ENCODE results near the gene PTPRN2.

PTPRN2 gene

GRCh38 chr7:158539711-158540146 is 47.9 kb downstream of the PTPRN2 start:
- no peaks in the 10 kb centered on the region for H3K4me1 Mint-ChIP-seq
- no peak overlapping the region for H3K4me3 Mint-ChIP-seq
- peaks cover 12% of the 10 kb centered on the region for H3K27me3 Mint-ChIP-seq (ENCODE audit: low read depth, poor library complexity)
- DNase-seq, result no peak
- peaks cover 7% of the 10 kb centered on the region for H3K9me3 Mint-ChIP-seq
- TF ChIP-seq CTCF (IDR thresholded peaks at IDR 0.05), result no peak
- H3K36me3 Mint-ChIP-seq (ENCODE audit: low read depth), result no peaks in the 10 kb centered on the region
- no peak overlapping the region for H3K27ac Mint-ChIP-seq

- H3K36me3 Mint-ChIP-seq (ENCODE audit: low read depth), result no peaks in the 10 kb centered on the region
- no peak overlapping the region for H3K27ac Mint-ChIP-seq
- no peak for DNase-seq
- H3K27me3 Mint-ChIP-seq (ENCODE audit: low read depth, poor library complexity), result peaks cover 13% of the 10 kb centered on the region
- H3K4me1 Mint-ChIP-seq, result no peaks in the 10 kb centered on the region
- H3K9me3 Mint-ChIP-seq, result peaks cover 13% of the 10 kb centered on the region
- no peak overlapping the region for H3K4me3 Mint-ChIP-seq
- TF ChIP-seq CTCF (IDR thresholded peaks at IDR 0.05), result no peak
Observed at GRCh38 chr7:158538156-158538946, 49.3 kb downstream of the PTPRN2 start.

GRCh38 chr7:158537516-158537882 is 50.1 kb downstream of the PTPRN2 start:
- H3K36me3 Mint-ChIP-seq (ENCODE audit: low read depth), result no peaks in the 10 kb centered on the region
- no peaks in the 10 kb centered on the region for H3K4me1 Mint-ChIP-seq
- no peak overlapping the region for H3K4me3 Mint-ChIP-seq
- DNase-seq, result no peak
- H3K9me3 Mint-ChIP-seq, result peaks cover 20% of the 10 kb centered on the region
- no peak overlapping the region for H3K27ac Mint-ChIP-seq
- no peak for TF ChIP-seq CTCF (IDR thresholded peaks at IDR 0.05)
- H3K27me3 Mint-ChIP-seq (ENCODE audit: low read depth, poor library complexity), result peaks cover 13% of the 10 kb centered on the region

GRCh38 chr7:158536871-158537515 is 50.6 kb downstream of the PTPRN2 start:
- peaks cover 20% of the 10 kb centered on the region for H3K9me3 Mint-ChIP-seq
- H3K27ac Mint-ChIP-seq, result no peak overlapping the region
- H3K36me3 Mint-ChIP-seq (ENCODE audit: low read depth), result no peaks in the 10 kb centered on the region
- no peak for TF ChIP-seq CTCF (IDR thresholded peaks at IDR 0.05)
- no peak overlapping the region for H3K4me3 Mint-ChIP-seq
- H3K4me1 Mint-ChIP-seq, result no peaks in the 10 kb centered on the region
- DNase-seq, result no peak
- H3K27me3 Mint-ChIP-seq (ENCODE audit: low read depth, poor library complexity), result peaks cover 14% of the 10 kb centered on the region

- DNase-seq, result no peak
- H3K4me3 Mint-ChIP-seq, result no peak overlapping the region
- no peaks in the 10 kb centered on the region for H3K36me3 Mint-ChIP-seq (ENCODE audit: low read depth)
- no peak overlapping the region for H3K27ac Mint-ChIP-seq
- peaks cover 5% of the 10 kb centered on the region for H3K4me1 Mint-ChIP-seq
- TF ChIP-seq CTCF (IDR thresholded peaks at IDR 0.05), result no peak
- peaks cover 14% of the 10 kb centered on the region for H3K27me3 Mint-ChIP-seq (ENCODE audit: low read depth, poor library complexity)
- peaks cover 20% of the 10 kb centered on the region for H3K9me3 Mint-ChIP-seq
Observed at GRCh38 chr7:158535079-158535478, 52.5 kb downstream of the PTPRN2 start.

Measured in nephron progenitor cell (in vitro differentiated cells).